Posterior cingulate gyrus (tissue), 11 donors: ENCODE results near the gene CHIC1.
"Not testable (repeated sequence)": the region's sequence is repeated elsewhere in the genome, so short reads cannot be mapped to it uniquely, and the experiment has no call there.

Experiments used
- DNase-seq, 10 donors: peaks; one replicate each; pipeline versions ENCODE4 v3.0.0 to v3.0.0-alpha.2; 2020 to 2021; ENCODE audit warnings: mixed read lengths in 3 of 10
- intact Hi-C: fragments of 100-400 bp; cut with DNase I; formaldehyde crosslinking; loops from one replicate; pipeline ENCODE4 v1.15.1; 2023

The CHIC1 gene

GRCh38 chrX:73562984-73563737 lies at the start of gene CHIC1:
TSS of gene CHIC1 (plus strand) at chrX:73563197. CDS start at chrX:73563285, 88 bp downstream.
- intact Hi-C loops, result no loop called here
- DNase-seq, result peak; percentile 43 to 93 (median 66)

- intact Hi-C loops, DNase-seq: not testable (repeated sequence)
Measured at GRCh38 chrX:73522823-73523222, 40.2 kb upstream of the CHIC1 start.

GRCh38 chrX:73524906-73525305 lies 38.1 kb upstream of the CHIC1 start:
- intact Hi-C loops, result no loop called here

GRCh38 chrX:73525928-73526690 lies 36.9 kb upstream of the CHIC1 start:
- intact Hi-C loops, result no loop called here
- peak in 1 of 10 donors; percentile 47 for DNase-seq

More at GRCh38 chrX:73524906-73525305, 38.1 kb upstream of the CHIC1 start:
- no peak for DNase-seq

- DNase-seq, intact Hi-C loops: not testable (repeated sequence)
Measured at GRCh38 chrX:73531655-73532054, 31.3 kb upstream of the CHIC1 start.

GRCh38 chrX:73556159-73556558 lies 6.8 kb upstream of the CHIC1 start:
- intact Hi-C loops, result no loop called here

GRCh38 chrX:73561801-73562200 lies 1.2 kb upstream of the CHIC1 start:
- no peak for DNase-seq
- intact Hi-C loops, result no loop called here

More at GRCh38 chrX:73556159-73556558, 6.8 kb upstream of the CHIC1 start:
- no peak for DNase-seq

- DNase-seq, result no peak
- intact Hi-C loops, result no loop called here
Measured at GRCh38 chrX:73562458-73562857, 539 bp upstream of the CHIC1 start.

- no peak for DNase-seq
- intact Hi-C loops, result no loop called here
Measured at GRCh38 chrX:73563738-73564068, 706 bp downstream of the CHIC1 start.

- DNase-seq, result no peak
- intact Hi-C loops, result no loop called here
Measured at GRCh38 chrX:73577361-73577760, 14.4 kb downstream of the CHIC1 start.

GRCh38 chrX:73581002-73581628 lies 18.1 kb downstream of the CHIC1 start:
- no peak for DNase-seq
- intact Hi-C loops, result no loop called here

GRCh38 chrX:73597758-73598157 lies 34.8 kb downstream of the CHIC1 start:
- DNase-seq, intact Hi-C loops: not testable (repeated sequence)

- intact Hi-C loops, result no loop called here
- DNase-seq, result no peak
Measured at GRCh38 chrX:73615022-73615421, 52.0 kb downstream of the CHIC1 start.

GRCh38 chrX:73641669-73642068 lies 78.7 kb downstream of the CHIC1 start:
- intact Hi-C loops, result not testable (repeated sequence)

GRCh38 chrX:73647212-73647611 lies 84.2 kb downstream of the CHIC1 start:
- DNase-seq, result peak in 1 of 10 donors; percentile 52
- intact Hi-C loops, result no loop called here

More at GRCh38 chrX:73641669-73642068, 78.7 kb downstream of the CHIC1 start:
- not testable (repeated sequence) for DNase-seq

- DNase-seq, result no peak
- intact Hi-C loops, result no loop called here
Measured at GRCh38 chrX:73647632-73648322, 84.8 kb downstream of the CHIC1 start.

GRCh38 chrX:73661322-73661721 lies 98.3 kb downstream of the CHIC1 start:
- DNase-seq, intact Hi-C loops: not testable (repeated sequence)

- peak in 3 of 10 donors; percentile 61 to 76 (median 68) for DNase-seq
- intact Hi-C loops, result no loop called here
Measured at GRCh38 chrX:73668779-73669178, 105.8 kb downstream of the CHIC1 start.

GRCh38 chrX:73681408-73681807 lies 118.4 kb downstream of the CHIC1 start:
- DNase-seq, result no peak
- intact Hi-C loops, result no loop called here

GRCh38 chrX:73683236-73683859 lies 120.4 kb downstream of the CHIC1 start:
- DNase-seq, result no peak
- intact Hi-C loops, result no loop called here
